ENCODE results near the gene DEFB131B.
A peak's percentile ranks its signal among the peaks of the same experiment; 100 is the strongest.
"Not testable (repeated sequence)": the region's sequence is repeated elsewhere in the genome, so short reads cannot be mapped to it uniquely, and the experiment has no call there.

DEFB131B gene

GRCh38 chr11:71911321-71911985, 33.2 kb downstream of the DEFB131B start:
- H3K4me3 ChIP-seq (ENCODE audit: low read depth, low read length): not testable (repeated sequence)

GRCh38 chr11:71911986-71912340, 33.7 kb downstream of the DEFB131B start:
- H3K4me3 ChIP-seq (ENCODE audit: low read depth, low read length): not testable (repeated sequence)

GRCh38 chr11:71913756-71914526, 35.7 kb downstream of the DEFB131B start:
- H3K4me3 ChIP-seq (ENCODE audit: low read depth, low read length): no peak overlapping the region

DNA sequence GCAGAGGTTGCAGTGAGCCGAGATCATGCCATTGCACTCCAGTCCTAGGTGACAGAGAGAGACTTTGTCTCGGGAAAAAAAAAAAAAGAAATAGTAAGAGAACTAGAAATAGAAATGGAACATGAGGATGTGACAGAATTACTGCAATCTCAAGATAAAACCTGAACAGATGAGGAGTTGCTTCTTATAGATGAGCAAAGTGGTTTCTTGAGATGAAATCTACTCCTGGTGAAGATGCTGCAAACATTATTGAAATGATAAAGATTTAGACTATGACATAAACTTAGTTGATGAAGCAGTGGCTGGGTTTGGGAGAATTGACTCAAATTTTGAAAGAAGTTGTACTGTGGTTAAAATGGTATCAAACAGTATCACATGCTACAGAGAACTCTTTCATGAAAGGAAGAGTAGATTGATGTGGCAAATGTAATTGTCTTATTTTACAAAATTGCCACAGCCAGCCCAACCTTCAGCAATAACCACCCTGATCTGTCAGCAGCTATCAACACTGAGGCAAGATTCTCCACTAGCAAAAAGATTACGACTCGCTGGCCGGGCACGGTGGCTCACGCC, 36.5 kb downstream of the DEFB131B start:
- H3K4me3 ChIP-seq (ENCODE audit: low read depth, low read length): no peak overlapping the region

- no peak overlapping the region for H3K4me3 ChIP-seq (ENCODE audit: low read depth, low read length)
Observed at GRCh38 chr11:71917646-71918140, 39.4 kb downstream of the DEFB131B start.

- peak within 1 kb of the TSS; percentile 96 for H3K4me3 ChIP-seq (ENCODE audit: low read depth, low read length)
Observed at GRCh38 chr11:71927820-71928736, 49.8 kb downstream of the DEFB131B start, which contains the start of gene XNDC1N. TSS of gene XNDC1N (minus strand) at chr11:71928594. CDS start at chr11:71923353, 5,241 bp downstream.

- peak within 1 kb of the TSS; percentile 96 for H3K4me3 ChIP-seq (ENCODE audit: low read depth, low read length)
Observed at GRCh38 chr11:71928737-71929443, 50.6 kb downstream of the DEFB131B start, which contains the start of gene RNF121. TSS of gene RNF121 (plus strand) at chr11:71929046. CDS start at chr11:71929062, 16 bp downstream.

DNA sequence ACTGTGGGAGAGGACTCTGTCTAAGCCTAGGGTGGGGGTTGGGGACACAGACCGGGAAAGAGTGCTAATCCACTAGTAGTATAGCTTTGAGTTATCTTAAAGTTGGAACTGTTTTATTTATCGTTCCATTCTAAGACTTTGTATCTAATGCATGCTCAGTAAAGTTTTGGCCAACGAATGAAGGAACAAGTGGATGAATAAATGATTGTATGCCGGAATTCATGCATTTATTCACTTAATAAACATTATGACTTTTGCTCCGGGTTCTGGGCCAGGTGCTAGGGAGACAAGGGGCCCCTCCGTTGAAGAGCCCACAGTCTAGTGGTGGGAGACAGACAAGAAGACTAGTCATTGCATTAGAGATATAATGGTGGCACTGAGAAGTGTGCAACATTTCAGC, 51.2 kb downstream of the DEFB131B start:
- H3K4me3 ChIP-seq (ENCODE audit: low read depth, low read length): peak overlapping the region; percentile 96

GRCh38 chr11:71930556-71931244, 52.4 kb downstream of the DEFB131B start:
- H3K4me3 ChIP-seq (ENCODE audit: low read depth, low read length): no peak overlapping the region

DNA sequence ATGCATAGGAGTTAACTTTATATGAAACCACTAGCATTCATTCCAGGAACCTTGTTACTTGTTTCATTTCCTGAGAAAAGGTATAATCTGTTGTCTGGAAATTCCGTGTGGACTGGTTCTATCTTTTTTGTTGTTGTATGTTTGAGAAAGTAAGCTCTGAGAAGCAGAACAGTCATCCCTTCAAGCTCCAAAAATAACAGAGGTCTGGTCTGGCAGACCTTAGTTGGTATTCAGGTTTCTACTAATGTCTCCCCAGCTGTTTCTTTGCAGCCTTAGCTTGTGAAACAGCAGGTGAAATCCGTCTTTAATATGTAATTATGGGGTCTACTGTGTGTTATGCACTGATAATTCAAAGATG, 53.0 kb downstream of the DEFB131B start:
- H3K4me3 ChIP-seq (ENCODE audit: low read depth, low read length): no peak overlapping the region

DNA sequence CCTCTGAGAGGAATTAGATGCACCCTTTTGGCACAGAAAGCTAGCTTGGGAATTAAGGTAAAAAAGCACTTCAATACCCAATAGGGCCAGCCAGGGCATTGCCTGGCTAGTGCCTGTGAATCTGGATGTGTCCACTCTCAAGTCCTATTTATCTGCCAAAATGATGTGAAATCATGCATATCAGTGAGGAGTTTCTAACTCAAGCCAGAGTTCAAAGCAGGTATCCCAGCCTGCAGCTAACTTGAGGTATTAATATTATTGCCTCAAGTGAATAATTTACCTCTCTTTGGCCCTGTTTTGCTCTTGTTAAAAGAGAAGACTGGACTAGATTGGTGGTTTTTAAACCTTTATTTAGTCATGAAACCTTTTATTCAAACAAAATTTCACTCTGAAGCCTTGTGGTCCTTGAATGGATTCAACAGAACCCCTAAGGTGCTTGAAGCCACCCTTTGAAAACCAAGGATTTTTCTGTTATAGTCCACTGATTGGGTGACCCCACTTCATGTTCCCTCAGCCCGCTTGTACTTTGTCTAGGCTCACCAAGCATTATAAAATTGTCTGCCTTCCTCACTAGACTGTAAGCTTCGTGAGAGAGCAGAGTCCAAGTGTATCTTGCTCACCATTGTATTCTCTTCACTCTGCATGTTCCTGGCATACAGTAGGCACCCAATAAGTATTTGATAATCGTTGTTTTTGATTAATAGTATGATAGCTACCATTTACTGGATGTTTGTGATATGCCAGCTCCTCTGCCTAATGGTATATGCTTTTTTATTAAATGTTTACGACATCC, 55.1 kb downstream of the DEFB131B start:
- no peak overlapping the region for H3K4me3 ChIP-seq (ENCODE audit: low read depth, low read length)

All from iPS-11a (cell line).